Natural killer cell (primary cell): Measurements from ENCODE around the gene ZNF559. TPM values are rescaled to one million over a fixed set of nuclear protein-coding genes. Genes with fewer than 3 reads are reported as not detected.

Experiments used
- ATAC-seq, 3 donors: fragments of 150-1000 bp in 2 of 3; fragments of 200-7000 bp in 1 of 3; cut with Tn5 transposase; 1 replicate in 1 of 3; 2 replicates in 2 of 3; pipeline ENCODE4 v1.10.0; 2021; ENCODE audit warnings: mild to moderate bottlenecking in 2 of 3, moderate library complexity in 2 of 3
- DNase-seq, 2 donors: peaks; one replicate each; pipeline versions ENCODE4 v3.0.0 to v3.0.0-alpha.2; 2013 to 2021; ENCODE audit warnings: mixed read lengths in 1 of 2
- H3K27ac ChIP-seq: one replicate; pipeline ENCODE4 v1.5.1; 2013; ENCODE audit warnings: mild to moderate bottlenecking, low read length
- H3K27me3 ChIP-seq: one replicate; pipeline ENCODE4 v1.6.1; 2013; ENCODE audit warnings: low read length; ENCODE audit not compliant: control insufficient read depth, insufficient read depth
- H3K36me3 ChIP-seq: one replicate; pipeline ENCODE4 v1.6.1; 2013; ENCODE audit warnings: low read length; ENCODE audit not compliant: control insufficient read depth, insufficient read depth
- H3K4me1 ChIP-seq: one replicate; pipeline ENCODE4 v1.6.1; 2013; ENCODE audit warnings: low read length; ENCODE audit not compliant: control insufficient read depth, insufficient read depth
- H3K4me3 ChIP-seq: one replicate; pipeline ENCODE4 v1.5.1; 2013; ENCODE audit warnings: low read length
- H3K9me3 ChIP-seq: one replicate; pipeline ENCODE4 v1.6.1; 2013; ENCODE audit warnings: low read length; ENCODE audit not compliant: control insufficient read depth, insufficient read depth
- H3K27ac Mint-ChIP-seq, 2 donors: one replicate each; pipeline ENCODE4 v1.8.0; 2022; ENCODE audit warnings: mild to moderate bottlenecking in 2 of 2, mixed read lengths in 2 of 2, moderate library complexity in 1 of 2
- H3K27me3 Mint-ChIP-seq, 2 donors: one replicate each; pipeline ENCODE4 v1.8.0; 2022; ENCODE audit warnings: low read depth in 2 of 2, mixed read lengths in 2 of 2
- H3K36me3 Mint-ChIP-seq: one replicate; pipeline ENCODE4 v1.8.0; 2022; ENCODE audit warnings: mixed read lengths
- H3K4me1 Mint-ChIP-seq, 2 donors: one replicate each; pipeline ENCODE4 v1.8.0; 2022; ENCODE audit warnings: mixed read lengths in 2 of 2
- H3K4me3 Mint-ChIP-seq: one replicate; pipeline ENCODE4 v1.8.0; 2022; ENCODE audit warnings: mild to moderate bottlenecking, moderate library complexity, mixed read lengths
- H3K9me3 Mint-ChIP-seq, 2 donors: one replicate each; pipeline ENCODE4 v1.8.0; 2022; ENCODE audit warnings: mixed read lengths in 2 of 2
- WGBS: methylation state at CpG from one replicate; pipeline ENCODE4 v1.1.7; 2013; ENCODE audit warnings: missing lambda C conversion rate; ENCODE audit not compliant: insufficient coverage; 5-methylcytosine and 5-hydroxymethylcytosine counted together
- intact Hi-C: fragments of 100-400 bp; cut with micrococcal nuclease; formaldehyde crosslinking; loops from one replicate; pipeline ENCODE4 v1.14.2; 2022
- total RNA-seq, 4 donors: library from RNA; stranded (reverse); fragments of 120-200 nt in 1 of 4; gene quantifications; one replicate each; pipeline versions ENCODE4 v1.2.3 to v1.2.4, GENCODE V29; 2013 to 2022
- TF ChIP-seq, protein P1 (sequence below): fragments of 200-600 bp; IDR thresholded peaks from one replicate; pipeline ENCODE4 v1.8.0; 2022; ENCODE audit warnings: antibody characterized with exemption

The ZNF559 gene
- total RNA-seq, 3 donors from 2014 or later (not counting 1 experiment from before 2014, with no cell fraction given) = 10.0 to 20.5 (median 11.4) TPM

- peaks cover 38% of the 10 kb centered on the region for H3K36me3 ChIP-seq
- no peak for ATAC-seq
- TF ChIP-seq, protein P1, sequence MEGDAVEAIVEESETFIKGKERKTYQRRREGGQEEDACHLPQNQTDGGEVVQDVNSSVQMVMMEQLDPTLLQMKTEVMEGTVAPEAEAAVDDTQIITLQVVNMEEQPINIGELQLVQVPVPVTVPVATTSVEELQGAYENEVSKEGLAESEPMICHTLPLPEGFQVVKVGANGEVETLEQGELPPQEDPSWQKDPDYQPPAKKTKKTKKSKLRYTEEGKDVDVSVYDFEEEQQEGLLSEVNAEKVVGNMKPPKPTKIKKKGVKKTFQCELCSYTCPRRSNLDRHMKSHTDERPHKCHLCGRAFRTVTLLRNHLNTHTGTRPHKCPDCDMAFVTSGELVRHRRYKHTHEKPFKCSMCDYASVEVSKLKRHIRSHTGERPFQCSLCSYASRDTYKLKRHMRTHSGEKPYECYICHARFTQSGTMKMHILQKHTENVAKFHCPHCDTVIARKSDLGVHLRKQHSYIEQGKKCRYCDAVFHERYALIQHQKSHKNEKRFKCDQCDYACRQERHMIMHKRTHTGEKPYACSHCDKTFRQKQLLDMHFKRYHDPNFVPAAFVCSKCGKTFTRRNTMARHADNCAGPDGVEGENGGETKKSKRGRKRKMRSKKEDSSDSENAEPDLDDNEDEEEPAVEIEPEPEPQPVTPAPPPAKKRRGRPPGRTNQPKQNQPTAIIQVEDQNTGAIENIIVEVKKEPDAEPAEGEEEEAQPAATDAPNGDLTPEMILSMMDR = no peak
- no peaks in the 10 kb centered on the region for H3K4me1 ChIP-seq
- Mint-ChIP-seq H3K36me3 (peaks cover 62% of the 10 kb centered on the region), H3K27ac (no peak overlapping the region), H3K4me3 (no peak overlapping the region), H3K9me3 (peaks cover 17 to 33% of the 10 kb centered on the region in 2 donors), H3K4me1 (no peaks in the 10 kb centered on the region), H3K27me3 (no peaks in the 10 kb centered on the region)
- no peaks in the 10 kb centered on the region for H3K27me3 ChIP-seq
- DNase-seq = no peak
- intact Hi-C loops = no loop called here
- H3K4me3 ChIP-seq = no peak overlapping the region
- WGBS = 82% methylated on average over 3 of the region's 4 CpGs
- H3K27ac ChIP-seq = no peak overlapping the region
- H3K9me3 ChIP-seq = peaks cover 71% of the 10 kb centered on the region
These were observed 57.4 kb downstream of the ZNF559 start for GRCh38 chr19:9381361-9381785.

Other genes starting within 250 kb of the ZNF559 start
- not detected for gene OR1M1, start 237.1 kb upstream of the ZNF559 start, total RNA-seq
- not detected for gene OR7G2, start 216.7 kb upstream of the ZNF559 start, total RNA-seq
- gene OR7G1, start 208.4 kb upstream of the ZNF559 start, total RNA-seq = not detected
- gene OR7G3, start 197.2 kb upstream of the ZNF559 start, total RNA-seq = not detected
- 10 to 100 TPM; 78.0 to 91.2 (median 82.8) TPM for gene ZNF317, start 183.8 kb upstream of the ZNF559 start, total RNA-seq
- not detected for gene OR7D2, start 145.2 kb upstream of the ZNF559 start, total RNA-seq
- gene OR7D4, start 104.6 kb upstream of the ZNF559 start, total RNA-seq = not detected
- gene OR7E24, start 73.2 kb upstream of the ZNF559 start, total RNA-seq = not detected
- 10 to 100 TPM; 13.4 to 15.3 (median 15.2) TPM for gene ZNF699, start 14.3 kb upstream of the ZNF559 start, total RNA-seq
- gene ZNF177, start 38.8 kb downstream of the ZNF559 start, total RNA-seq = 1 to 10 TPM in 2 of 3 donors, under 1 TPM in 1; 0.31 to 1.5 (median 1.2) TPM
- 100 to 1,000 TPM in 2 of 3 donors, 10 to 100 TPM in 1; 89.9 to 108 (median 104) TPM for gene ZNF266, start 111.4 kb downstream of the ZNF559 start, total RNA-seq
- not detected for gene ZNF560, start 174.4 kb downstream of the ZNF559 start, total RNA-seq
- gene ZNF426, start 214.5 kb downstream of the ZNF559 start, total RNA-seq = 10 to 100 TPM; 14.1 to 17.3 (median 14.4) TPM